Measurements from ENCODE around the gene RAB42. TPM values are rescaled to one million over a fixed set of nuclear protein-coding genes. Genes with fewer than 3 reads are reported as not detected.

RAB42 gene
- total and polyA plus RNA-seq, 8 donors, result 5.2 to 17.7 (median 6.4) TPM

DNA sequence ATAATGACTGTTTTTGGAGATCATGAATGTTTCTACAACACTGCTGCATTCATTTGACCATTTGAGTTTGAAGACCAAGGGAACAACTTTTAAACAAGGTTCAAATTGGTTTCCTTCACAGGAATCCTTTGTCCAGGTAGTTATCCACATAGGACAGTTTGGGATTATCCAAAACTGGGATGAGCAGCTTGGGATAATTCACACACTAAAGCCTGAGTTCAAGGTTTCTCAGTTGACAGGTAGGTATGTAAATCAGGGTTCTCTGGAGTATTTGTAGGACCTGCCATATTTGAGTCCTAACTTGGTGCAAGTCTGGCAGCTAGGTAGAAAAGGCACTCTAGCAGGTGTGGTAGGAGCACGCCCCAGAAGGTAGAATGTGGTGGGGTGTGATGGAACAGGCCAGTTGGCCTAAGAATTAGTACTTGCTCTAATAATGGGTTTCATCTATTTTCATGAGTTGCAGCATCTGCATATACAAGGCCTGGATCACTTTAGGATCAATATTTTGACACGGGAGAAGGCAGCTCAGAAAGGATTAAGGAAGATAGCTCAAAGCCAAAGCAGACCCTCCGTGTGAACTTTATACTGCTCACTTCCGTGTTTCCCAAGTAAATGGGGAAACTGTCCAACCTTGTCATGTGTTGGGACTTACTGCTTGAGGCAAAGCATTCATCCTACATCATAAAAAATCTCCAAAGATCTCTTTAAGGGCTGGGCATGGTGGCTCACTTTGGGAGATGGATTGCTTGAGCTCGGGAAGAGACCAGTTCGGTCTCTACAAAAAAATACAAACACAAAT, 14.1 kb upstream of the RAB42 start:
- DNase-seq, result no peak
- H3K36me3 ChIP-seq, result peaks cover 0 to 76% of the 10 kb centered on the region in 2 donors
- H3K4me1 ChIP-seq, result peaks cover 19 to 37% of the 10 kb centered on the region in 2 donors
- intact Hi-C loops (cut with DNase I), result no loop called here
- H3K4me3 ChIP-seq, result no peak overlapping the region
- TF ChIP-seq CTCF (IDR thresholded peaks at IDR 0.05), result no peak
- H3K9me3 ChIP-seq, result no peaks in the 10 kb centered on the region
- ATAC-seq, result no peak
- no peaks in the 10 kb centered on the region for H3K27me3 ChIP-seq
- H3K27ac ChIP-seq, result peak overlapping the region in 1 of 2 donors; percentile 37

- H3K36me3 ChIP-seq, result peaks cover 0 to 68% of the 10 kb centered on the region in 2 donors
- peaks cover 21 to 40% of the 10 kb centered on the region in 2 donors for H3K4me1 ChIP-seq
- no peaks in the 10 kb centered on the region for H3K27me3 ChIP-seq
- intact Hi-C loops (cut with DNase I), result no loop called here
- H3K9me3 ChIP-seq, result no peaks in the 10 kb centered on the region
- DNase-seq (no peak), ATAC-seq (no peak)
- H3K4me3 ChIP-seq, result peak overlapping the region in 1 of 2 donors; percentile 86
- no peak for TF ChIP-seq CTCF (IDR thresholded peaks at IDR 0.05)
- peak overlapping the region in 1 of 2 donors; percentile 92 for H3K27ac ChIP-seq
These were observed 13.3 kb upstream of the RAB42 start for GRCh38 chr1:28578696-28579218.

GRCh38 chr1:28579401-28579800, 12.7 kb upstream of the RAB42 start:
- Histone ChIP-seq H3K4me1 (peaks cover 21 to 40% of the 10 kb centered on the region in 2 donors), H3K27ac (peak overlapping the region in 1 of 2 donors; percentile 92), H3K36me3 (peaks cover 0 to 62% of the 10 kb centered on the region in 2 donors), H3K27me3 (no peaks in the 10 kb centered on the region), H3K4me3 (peak overlapping the region in 1 of 2 donors; percentile 86), H3K9me3 (no peaks in the 10 kb centered on the region)
- ATAC-seq (no peak), DNase-seq (no peak)
- TF ChIP-seq CTCF (IDR thresholded peaks at IDR 0.05), result no peak
- intact Hi-C loops (cut with DNase I), result no loop called here

- ATAC-seq (peak; percentile 48), DNase-seq (peak in 2 of 4 donors; percentile 40 to 46)
- Histone ChIP-seq H3K27ac (peak overlapping the region; percentile 91 to 92), H3K4me3 (peak overlapping the region; percentile 74 to 86), H3K9me3 (no peaks in the 10 kb centered on the region), H3K4me1 (peaks cover 21 to 40% of the 10 kb centered on the region in 2 donors), H3K36me3 (peaks cover 0 to 46% of the 10 kb centered on the region in 2 donors), H3K27me3 (no peaks in the 10 kb centered on the region)
- intact Hi-C loops (cut with DNase I), result no loop called here
- no peak for TF ChIP-seq CTCF (IDR thresholded peaks at IDR 0.05)
These were observed 11.1 kb upstream of the RAB42 start for GRCh38 chr1:28580722-28581530.
